LNCaP clone FGC (cell line): ENCODE data around the gene PGPEP1.
"Not testable (repeated sequence)": the region's sequence is repeated elsewhere in the genome, so short reads cannot be mapped to it uniquely, and the experiment has no call there.

Source experiments
- DNase-seq: peaks from one replicate; pipeline ENCODE4 v3.0.0-alpha.2; 2011; ENCODE audit warnings: low read depth
- H3K4me3 ChIP-seq: 2 replicates; pipeline ENCODE4 v1.5.1; 2011; ENCODE audit warnings: mild to moderate bottlenecking, low read depth, low read length, control low read depth
- TF ChIP-seq, protein P1 (sequence below): IDR thresholded peaks from 2 replicates; pipeline ENCODE4 v1.5.1; 2012; ENCODE audit warnings: mild to moderate bottlenecking; ENCODE audit not compliant: control insufficient read depth, insufficient read depth; ENCODE audit errors: extremely low read depth

The PGPEP1 gene

DNA sequence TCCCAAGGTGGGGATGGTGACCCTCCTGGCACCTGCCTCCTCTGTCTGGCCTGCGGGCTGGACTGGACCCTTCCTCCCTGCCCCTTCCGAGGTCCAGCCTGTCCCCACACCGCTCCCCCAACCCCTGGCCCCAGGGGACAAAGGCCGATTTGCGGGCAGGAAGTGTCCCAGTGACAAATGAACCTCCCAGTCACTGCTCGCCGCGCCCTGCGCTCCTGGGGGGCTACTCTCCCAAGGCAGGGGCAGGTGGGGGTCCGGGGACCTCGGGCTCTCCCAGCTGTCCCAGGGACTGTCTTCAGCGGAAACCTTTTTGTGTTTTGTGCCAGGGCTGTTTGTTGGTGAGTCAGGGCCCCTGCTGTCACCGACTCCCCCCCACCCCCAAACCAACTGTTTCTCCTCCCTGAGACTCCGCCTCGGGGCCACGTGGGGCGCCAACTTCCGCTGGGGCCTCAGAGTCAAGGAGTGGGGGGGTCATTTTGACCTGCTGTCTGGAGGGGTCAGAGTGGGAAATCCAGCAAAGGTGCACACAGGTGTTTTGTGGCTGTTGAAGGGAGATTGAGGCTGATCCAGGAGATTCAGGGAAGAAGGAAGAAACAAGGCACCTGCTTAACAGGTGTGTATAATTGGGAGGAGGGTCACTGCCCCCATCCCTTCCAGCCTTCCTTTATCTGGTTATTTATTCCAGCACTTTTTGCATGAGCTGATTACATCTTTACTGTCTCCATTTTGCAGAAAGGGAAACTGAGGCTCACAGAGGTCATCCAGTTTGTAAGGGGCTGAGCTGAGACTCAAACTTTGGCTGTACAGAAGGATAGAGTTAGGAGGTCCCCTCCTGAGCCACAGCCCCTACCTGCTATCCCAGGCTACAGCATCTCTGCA lies 831 bp downstream of the PGPEP1 start:
- DNase-seq = no peak
- TF ChIP-seq, protein P1, sequence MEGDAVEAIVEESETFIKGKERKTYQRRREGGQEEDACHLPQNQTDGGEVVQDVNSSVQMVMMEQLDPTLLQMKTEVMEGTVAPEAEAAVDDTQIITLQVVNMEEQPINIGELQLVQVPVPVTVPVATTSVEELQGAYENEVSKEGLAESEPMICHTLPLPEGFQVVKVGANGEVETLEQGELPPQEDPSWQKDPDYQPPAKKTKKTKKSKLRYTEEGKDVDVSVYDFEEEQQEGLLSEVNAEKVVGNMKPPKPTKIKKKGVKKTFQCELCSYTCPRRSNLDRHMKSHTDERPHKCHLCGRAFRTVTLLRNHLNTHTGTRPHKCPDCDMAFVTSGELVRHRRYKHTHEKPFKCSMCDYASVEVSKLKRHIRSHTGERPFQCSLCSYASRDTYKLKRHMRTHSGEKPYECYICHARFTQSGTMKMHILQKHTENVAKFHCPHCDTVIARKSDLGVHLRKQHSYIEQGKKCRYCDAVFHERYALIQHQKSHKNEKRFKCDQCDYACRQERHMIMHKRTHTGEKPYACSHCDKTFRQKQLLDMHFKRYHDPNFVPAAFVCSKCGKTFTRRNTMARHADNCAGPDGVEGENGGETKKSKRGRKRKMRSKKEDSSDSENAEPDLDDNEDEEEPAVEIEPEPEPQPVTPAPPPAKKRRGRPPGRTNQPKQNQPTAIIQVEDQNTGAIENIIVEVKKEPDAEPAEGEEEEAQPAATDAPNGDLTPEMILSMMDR = no peak
- H3K4me3 ChIP-seq = peak overlapping the region; percentile 91

DNA sequence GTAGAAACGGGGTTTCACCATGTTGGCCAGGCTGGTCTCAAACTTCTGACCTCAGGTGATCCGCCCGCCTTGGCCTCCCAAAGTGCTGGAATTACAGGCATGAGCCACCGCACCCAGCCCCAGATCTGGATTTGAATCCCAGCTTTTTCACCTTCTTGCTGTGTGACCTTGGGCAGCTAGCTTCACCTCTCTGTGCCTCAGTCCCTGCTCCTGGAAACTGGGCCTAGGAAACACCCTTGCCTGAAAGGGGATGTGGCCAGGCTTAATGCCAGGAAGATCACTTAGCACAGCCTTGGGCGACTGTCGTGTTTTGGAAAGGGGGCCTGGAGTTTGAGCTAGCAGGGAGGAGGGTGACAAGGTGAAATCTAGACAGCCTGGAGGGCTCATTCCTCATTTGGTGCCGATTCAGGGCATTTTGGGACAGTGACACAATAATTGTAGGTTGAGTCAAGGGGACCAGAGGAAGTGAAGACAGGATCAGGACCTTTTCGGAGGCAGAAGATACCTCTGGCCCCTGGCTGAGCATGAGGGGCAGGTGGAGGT lies 1.8 kb downstream of the PGPEP1 start:
- no peak for DNase-seq
- TF ChIP-seq, protein P1 = no peak
- no peak overlapping the region for H3K4me3 ChIP-seq

DNA sequence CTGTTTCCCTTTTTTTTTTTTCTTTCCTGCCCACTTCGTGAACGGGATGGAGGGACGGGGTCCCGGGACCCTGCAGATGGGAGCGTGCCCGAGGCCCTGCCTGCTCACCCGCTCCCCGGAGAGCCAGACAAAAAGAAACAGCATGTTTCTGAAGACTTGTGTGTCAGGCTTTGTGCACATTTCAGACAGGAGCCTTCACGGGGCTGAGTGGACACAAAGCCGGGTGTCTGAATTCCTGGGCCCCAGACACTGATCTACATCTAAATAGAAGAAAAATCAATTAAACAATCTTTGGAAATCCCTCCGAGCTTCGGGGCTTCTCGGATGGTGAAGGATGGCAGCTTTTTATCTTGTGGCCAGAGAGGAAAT lies 4.2 kb downstream of the PGPEP1 start:
- DNase-seq = no peak
- TF ChIP-seq, protein P1 = no peak
- no peak overlapping the region for H3K4me3 ChIP-seq

DNA sequence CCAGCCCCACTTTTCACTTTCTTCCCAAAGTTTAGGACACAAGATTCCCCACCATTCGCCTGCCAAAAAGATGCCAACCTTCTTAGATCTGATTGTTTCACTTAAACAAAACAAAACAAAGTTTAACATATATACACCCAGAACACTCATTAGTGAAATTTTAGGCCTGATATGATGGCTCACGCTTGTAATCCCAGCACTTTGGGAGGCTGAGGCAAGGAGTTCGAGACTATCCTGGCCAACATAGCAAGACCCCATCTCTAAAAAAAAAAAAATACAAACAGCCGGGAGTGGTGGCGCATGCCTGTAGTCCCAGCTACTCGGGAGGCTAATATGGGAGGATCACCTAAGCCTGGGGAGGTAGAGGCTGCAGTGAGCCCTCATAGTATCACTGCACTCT lies 4.9 kb downstream of the PGPEP1 start:
- DNase-seq = no peak
- TF ChIP-seq, protein P1 = no peak
- H3K4me3 ChIP-seq = no peak overlapping the region

DNA sequence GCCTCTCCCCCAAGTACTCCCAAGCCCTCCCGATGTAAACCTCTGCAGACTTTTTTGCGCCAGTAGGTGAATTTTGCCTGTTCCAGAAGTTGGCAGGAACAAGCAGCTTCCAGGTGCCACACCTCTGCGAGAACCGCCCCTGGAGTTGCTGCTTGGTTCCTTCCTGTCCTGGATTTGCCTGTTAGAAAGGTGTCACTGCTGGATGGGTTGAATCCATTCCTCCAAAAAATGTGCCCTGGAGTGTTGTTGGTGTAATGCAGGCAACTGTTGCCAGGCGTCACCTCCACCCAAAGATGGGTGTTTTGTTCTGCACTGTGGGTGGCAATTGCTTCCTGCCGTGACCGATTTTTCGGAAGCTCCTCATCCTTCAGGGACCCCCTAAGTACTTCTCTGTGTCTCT lies 5.7 kb downstream of the PGPEP1 start:
- H3K4me3 ChIP-seq = no peak overlapping the region
- DNase-seq = no peak
- TF ChIP-seq, protein P1 = no peak

DNA sequence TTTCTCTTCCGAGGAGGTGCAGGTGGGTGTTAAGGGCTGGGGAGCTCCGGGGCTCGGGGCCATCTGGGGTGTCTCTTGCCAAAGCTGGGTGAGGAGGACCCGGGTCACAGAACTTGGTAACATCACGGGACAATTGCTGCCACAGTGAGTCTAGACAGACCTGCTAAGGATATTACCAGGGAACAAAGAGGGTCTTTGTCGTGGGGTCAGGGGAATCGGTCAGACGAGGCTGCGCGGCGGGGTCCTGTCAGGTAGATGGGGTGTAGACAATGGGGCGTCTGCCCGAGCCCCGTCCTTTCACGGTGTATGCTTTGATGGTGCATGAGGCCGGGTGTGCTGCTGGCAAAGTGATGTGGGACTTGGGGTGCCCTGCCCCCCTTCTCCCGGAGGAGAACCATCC lies 7.8 kb downstream of the PGPEP1 start:
- no peak overlapping the region for H3K4me3 ChIP-seq
- TF ChIP-seq, protein P1 = no peak
- no peak for DNase-seq

DNA sequence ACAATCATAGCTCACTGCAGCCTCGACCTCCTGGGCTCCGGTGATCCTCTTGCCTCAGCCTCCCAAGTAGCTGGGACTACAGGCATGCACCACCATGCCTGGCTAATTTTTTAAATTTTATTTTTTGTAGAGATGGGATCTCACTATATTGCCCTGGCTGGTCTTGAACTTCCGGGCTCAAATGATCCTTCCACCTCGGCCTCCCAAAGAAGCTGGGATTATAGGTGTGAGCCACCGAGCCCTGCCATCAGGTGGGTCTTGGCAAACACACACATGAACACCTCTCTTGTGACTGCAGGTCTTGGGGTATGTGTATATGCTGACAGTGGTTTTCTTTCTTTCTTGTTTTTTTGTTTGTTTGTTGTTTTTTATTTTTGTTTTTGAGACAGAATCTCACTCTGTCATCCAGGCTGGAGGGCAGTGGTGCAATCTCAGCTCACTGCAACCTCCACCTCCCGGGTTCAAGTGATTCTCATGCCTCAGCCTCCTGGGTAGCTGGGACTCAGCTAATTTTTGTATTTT lies 8.5 kb downstream of the PGPEP1 start:
- not testable (repeated sequence) for DNase-seq, H3K4me3 ChIP-seq
